HCT116 (cell line): ENCODE data around the gene PDXK.

Experiments used
- ATF3 ChIP-seq: IDR thresholded peaks from 2 replicates; pipeline ENCODE4 v1.6.1; 2012
- CTCF ChIP-seq, 3 experiments: fragments of 200-600 bp in 1 of 3; sonication (generic) in 1 of 3; IDR thresholded peaks in 2 of 3; conservative IDR thresholded peaks in 1 of 3; 2 replicates each; pipeline ENCODE4 v1.5.1; 2012 to 2017; ENCODE audit warnings: low read depth in 2 of 3, low read length in 2 of 3, antibody characterized with exemption in 1 of 3, borderline replicate concordance in 1 of 3, control low read depth in 1 of 3, mild to moderate bottlenecking in 1 of 3, mixed read lengths in 1 of 3, mixed run types in 1 of 3, moderate library complexity in 1 of 3; ENCODE audit not compliant: insufficient read depth in 1 of 3
- MAX ChIP-seq: IDR thresholded peaks from 2 replicates; pipeline ENCODE4 v1.6.1; 2012
- POLR2A ChIP-seq: IDR thresholded peaks from 2 replicates; pipeline ENCODE4 v1.7.0; 2011; ENCODE audit warnings: borderline replicate concordance; ENCODE audit not compliant: insufficient read depth, insufficient read length; ENCODE audit errors: extremely low read depth
- POLR2AphosphoS5 ChIP-seq: IDR thresholded peaks from 2 replicates; pipeline ENCODE4 v1.6.1; 2011; ENCODE audit warnings: mild to moderate bottlenecking, low read depth, low read length, moderate library complexity
- RAD21 ChIP-seq: IDR thresholded peaks from 2 replicates; pipeline ENCODE4 v1.6.1; 2012; ENCODE audit warnings: low read depth, mild to moderate bottlenecking
- REST ChIP-seq: IDR thresholded peaks from 2 replicates; pipeline ENCODE4 v1.6.1; 2012; ENCODE audit warnings: low read depth
- SP1 ChIP-seq: IDR thresholded peaks from 2 replicates; pipeline ENCODE4 v1.6.1; 2012; ENCODE audit warnings: low read depth
- SRF ChIP-seq: IDR thresholded peaks from 2 replicates; pipeline ENCODE4 v1.6.1; 2012; ENCODE audit warnings: low read depth
- TCF7L2 ChIP-seq: IDR thresholded peaks from 2 replicates; pipeline ENCODE4 v1.7.0; 2011; ENCODE audit warnings: borderline replicate concordance, inconsistent platforms; ENCODE audit not compliant: insufficient read depth, insufficient read length; ENCODE audit errors: extremely low read depth
- YY1 ChIP-seq: IDR thresholded peaks from 2 replicates; pipeline ENCODE4 v1.6.1; 2011; ENCODE audit warnings: low read length, low read depth, moderate library complexity, mild to moderate bottlenecking; ENCODE audit not compliant: insufficient replicate concordance; ENCODE audit errors: extremely low read depth
- ZNF274 ChIP-seq: fragments of 200-500 bp; sonication (Bioruptor generic); IDR thresholded peaks from 2 replicates; pipeline ENCODE4 v1.6.1; 2014; ENCODE audit warnings: mild to moderate bottlenecking, low read depth, low read length, inconsistent platforms

- no peak for TF ChIP-seq SP1
- TF ChIP-seq POLR2AphosphoS5, result no peak
- TF ChIP-seq CTCF (IDR thresholded peaks at IDR 0.05 in 2 of 3, conservative IDR thresholded peaks at IDR 0.05 in 1 of 3; ENCODE audit: borderline replicate concordance in 1 of 3, insufficient read depth in 1 of 3, low read depth in 2 of 3, low read length in 2 of 3), result no peak
- no peak for TF ChIP-seq ATF3
- no peak for TF ChIP-seq RAD21
- TF ChIP-seq YY1, result no peak
- TF ChIP-seq POLR2A, result no peak
- TF ChIP-seq MAX, result no peak
- TF ChIP-seq ZNF274, result no peak
- TF ChIP-seq SRF, result no peak
- TF ChIP-seq REST, result no peak
- no peak for TF ChIP-seq TCF7L2
These were observed 33.1 kb downstream of the PDXK start for GRCh38 chr21:43751955-43752591.
